ENCODE results near the gene GLIPR1L2. TPM values are rescaled to one million over a fixed set of nuclear protein-coding genes. Genes with fewer than 3 reads are reported as not detected.
"Not testable (repeated sequence)": the region's sequence is repeated elsewhere in the genome, so short reads cannot be mapped to it uniquely, and the experiment has no call there.

Gene GLIPR1L2
- total RNA-seq, 4 donors from 2014 or later, result 0.65 to 0.82 (median 0.79) TPM; not detected in 1

GRCh38 chr12:75427491-75427890, 36.6 kb downstream of the GLIPR1L2 start:
- DNase-seq (ENCODE audit: low spot score), result no peak
- TF ChIP-seq, protein P1, sequence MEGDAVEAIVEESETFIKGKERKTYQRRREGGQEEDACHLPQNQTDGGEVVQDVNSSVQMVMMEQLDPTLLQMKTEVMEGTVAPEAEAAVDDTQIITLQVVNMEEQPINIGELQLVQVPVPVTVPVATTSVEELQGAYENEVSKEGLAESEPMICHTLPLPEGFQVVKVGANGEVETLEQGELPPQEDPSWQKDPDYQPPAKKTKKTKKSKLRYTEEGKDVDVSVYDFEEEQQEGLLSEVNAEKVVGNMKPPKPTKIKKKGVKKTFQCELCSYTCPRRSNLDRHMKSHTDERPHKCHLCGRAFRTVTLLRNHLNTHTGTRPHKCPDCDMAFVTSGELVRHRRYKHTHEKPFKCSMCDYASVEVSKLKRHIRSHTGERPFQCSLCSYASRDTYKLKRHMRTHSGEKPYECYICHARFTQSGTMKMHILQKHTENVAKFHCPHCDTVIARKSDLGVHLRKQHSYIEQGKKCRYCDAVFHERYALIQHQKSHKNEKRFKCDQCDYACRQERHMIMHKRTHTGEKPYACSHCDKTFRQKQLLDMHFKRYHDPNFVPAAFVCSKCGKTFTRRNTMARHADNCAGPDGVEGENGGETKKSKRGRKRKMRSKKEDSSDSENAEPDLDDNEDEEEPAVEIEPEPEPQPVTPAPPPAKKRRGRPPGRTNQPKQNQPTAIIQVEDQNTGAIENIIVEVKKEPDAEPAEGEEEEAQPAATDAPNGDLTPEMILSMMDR (IDR thresholded peaks at IDR 0.05), result no peak
- ATAC-seq (ENCODE audit: low FRiP score), result no peak

DNA sequence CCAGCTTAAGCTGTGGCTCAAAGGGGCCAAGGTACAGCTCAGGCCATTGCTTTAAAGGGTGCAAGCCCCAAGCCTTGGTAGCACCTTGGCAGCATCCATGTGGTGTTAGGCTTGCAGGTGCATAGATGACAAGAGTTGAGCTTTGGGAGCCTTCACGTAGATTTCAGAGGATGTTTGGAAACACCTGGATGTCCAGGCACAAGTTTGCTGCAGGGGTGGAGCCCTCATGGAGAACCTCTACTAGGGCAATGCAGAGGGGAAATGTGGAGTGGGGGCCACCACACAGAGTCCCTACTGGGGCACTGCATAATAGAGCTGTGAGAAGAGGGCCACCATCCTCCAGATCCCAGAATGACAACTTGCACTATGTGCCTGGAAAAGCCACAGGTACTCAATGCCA, 37.9 kb downstream of the GLIPR1L2 start:
- TF ChIP-seq, protein P1 (IDR thresholded peaks at IDR 0.05), result no peak
- DNase-seq (ENCODE audit: low spot score) (no peak), ATAC-seq (ENCODE audit: low FRiP score) (no peak)

- TF ChIP-seq, protein P1 (IDR thresholded peaks at IDR 0.05), result no peak
- no peak for DNase-seq (ENCODE audit: low spot score)
- no peak for ATAC-seq (ENCODE audit: low FRiP score)
Measured at GRCh38 chr12:75432924-75433323, 42.0 kb downstream of the GLIPR1L2 start.

DNA sequence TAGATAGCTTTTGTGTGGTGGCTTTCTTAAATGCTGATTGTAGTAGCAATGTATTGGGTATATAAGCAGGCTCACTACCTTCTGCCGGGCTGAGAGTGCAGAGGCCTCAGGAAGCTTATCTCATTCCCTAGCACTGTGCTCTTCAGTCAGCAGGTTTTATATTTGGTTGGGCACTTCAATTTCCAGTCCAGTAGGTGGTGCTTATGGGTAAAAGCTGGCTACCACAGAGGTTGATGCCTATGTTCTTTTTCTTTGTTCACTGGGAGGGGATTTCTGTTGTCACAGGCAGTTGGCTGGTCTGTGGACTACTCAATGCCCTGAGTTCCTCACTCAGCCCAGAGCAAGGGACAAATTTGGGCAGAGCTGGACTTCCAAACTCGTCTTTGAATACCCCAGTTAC, 46.7 kb downstream of the GLIPR1L2 start:
- TF ChIP-seq, protein P1 (IDR thresholded peaks at IDR 0.05), result no peak
- DNase-seq (ENCODE audit: low spot score) (no peak), ATAC-seq (ENCODE audit: low FRiP score) (no peak)

GRCh38 chr12:75438059-75438754, 47.3 kb downstream of the GLIPR1L2 start:
- TF ChIP-seq, protein P1 (IDR thresholded peaks at IDR 0.05), result no peak
- ATAC-seq (ENCODE audit: low FRiP score) (no peak), DNase-seq (ENCODE audit: low spot score) (no peak)

- TF ChIP-seq, protein P1 (IDR thresholded peaks at IDR 0.05), result no peak
- ATAC-seq (ENCODE audit: low FRiP score) (no peak), DNase-seq (ENCODE audit: low spot score) (no peak)
Measured at GRCh38 chr12:75439048-75439447, 48.2 kb downstream of the GLIPR1L2 start.

DNA sequence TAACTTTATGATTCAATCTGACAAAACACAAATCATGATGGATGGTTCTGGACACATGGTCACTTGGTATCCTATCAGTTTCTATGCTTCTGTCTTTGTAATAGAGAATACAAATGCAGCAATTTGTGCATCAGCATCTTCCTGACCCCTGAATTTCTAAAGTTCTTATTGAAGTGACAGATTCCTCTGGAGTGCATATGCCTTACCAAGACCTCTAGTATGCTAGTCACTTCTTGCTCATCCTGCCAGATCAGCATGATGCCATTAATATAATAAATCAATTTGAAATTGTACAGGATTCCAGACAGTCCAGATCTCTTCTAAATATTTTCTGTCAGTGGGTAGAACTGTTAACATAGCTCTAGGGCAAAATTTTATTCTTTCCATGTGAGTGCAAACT, 49.0 kb downstream of the GLIPR1L2 start:
- ATAC-seq (ENCODE audit: low FRiP score) (no peak), DNase-seq (ENCODE audit: low spot score) (no peak)
- TF ChIP-seq, protein P1 (IDR thresholded peaks at IDR 0.05), result no peak

GRCh38 chr12:75441687-75442449, 51.0 kb downstream of the GLIPR1L2 start:
- DNase-seq (ENCODE audit: low spot score); ATAC-seq (ENCODE audit: low FRiP score): not testable (repeated sequence)

GRCh38 chr12:75442454-75442853, 51.6 kb downstream of the GLIPR1L2 start:
- not testable (repeated sequence) for ATAC-seq (ENCODE audit: low FRiP score); DNase-seq (ENCODE audit: low spot score)

Data from omental fat pad (tissue), 4 donors.